GM23248 (cell line): ENCODE results near the gene AVPR2.

Source experiments
- EZH2 ChIP-seq: fragments of 200-600 bp; sonication (generic); IDR thresholded peaks from 2 replicates; pipeline ENCODE4 v1.6.1; 2018; ENCODE audit warnings: antibody characterized with exemption, mild to moderate bottlenecking; ENCODE audit not compliant: insufficient read depth, poor library complexity, severe bottlenecking
- EZH2phosphoT487 ChIP-seq: fragments of 200-600 bp; sonication (generic); IDR thresholded peaks from 2 replicates; pipeline ENCODE4 v1.6.1; 2018; ENCODE audit warnings: antibody characterized with exemption, moderate library complexity, mild to moderate bottlenecking, low read depth; ENCODE audit not compliant: insufficient read depth

- no peak for TF ChIP-seq EZH2phosphoT487
- TF ChIP-seq EZH2, result no peak
These were observed 39.2 kb upstream of the AVPR2 start for GRCh38 chrX:153865321-153865580.
